SJSA1 (cell line): ENCODE results near the gene SLC28A3. TPM values are rescaled to one million over a fixed set of nuclear protein-coding genes. Genes with fewer than 3 reads are reported as not detected.
"Not testable (repeated sequence)": the region's sequence is repeated elsewhere in the genome, so short reads cannot be mapped to it uniquely, and the experiment has no call there.

ENCODE experiments used
- DNase-seq, 2 experiments: peaks; one replicate each; pipeline ENCODE4 v3.0.0-alpha.2; 2015 to 2020; ENCODE audit warnings: low spot score in 2 of 2, low read depth in 1 of 2
- H3K27ac ChIP-seq: fragments of 250-450 bp; sonication (Bioruptor Pico); 2 replicates; pipeline ENCODE4 v1.5.1; 2020; ENCODE audit warnings: mild to moderate bottlenecking, moderate library complexity
- H3K27me3 ChIP-seq: fragments of 250-450 bp; sonication (Bioruptor Pico); replicated peaks from 2 replicates; pipeline ENCODE4 v1.5.1; 2020; ENCODE audit warnings: mild to moderate bottlenecking, moderate library complexity
- H3K36me3 ChIP-seq: fragments of 250-450 bp; sonication (Bioruptor Pico); 2 replicates; pipeline ENCODE4 v1.5.1; 2020; ENCODE audit warnings: mild to moderate bottlenecking
- H3K4me1 ChIP-seq: fragments of 250-450 bp; sonication (Bioruptor Pico); replicated peaks from 2 replicates; pipeline ENCODE4 v1.6.1; 2021; ENCODE audit warnings: mild to moderate bottlenecking
- H3K4me3 ChIP-seq: fragments of 250-450 bp; sonication (Bioruptor Pico); 2 replicates; pipeline ENCODE4 v1.5.1; 2020; ENCODE audit warnings: mild to moderate bottlenecking
- H3K9me3 ChIP-seq: fragments of 250-450 bp; sonication (Bioruptor Pico); replicated peaks from 2 replicates; pipeline ENCODE4 v1.5.1; 2020; ENCODE audit warnings: mild to moderate bottlenecking
- total RNA-seq: library from RNA; depleted of rRNA; stranded (reverse); fragments of >200 nt; shearing (Covaris generic); gene quantifications from 2 replicates; pipeline ENCODE4 v1.2.3, GENCODE V29; 2014; rRNA removed

Gene SLC28A3
- total RNA-seq: 0.11 and 0.13 TPM in 2 replicates

- no peaks in the 10 kb centered on the region for H3K36me3 ChIP-seq
- H3K4me3 ChIP-seq: no peak within 1 kb of the TSS
- H3K9me3 ChIP-seq: no peaks in the 10 kb centered on the region
- no peak for DNase-seq
- peaks cover 14% of the 10 kb centered on the region for H3K4me1 ChIP-seq
- no peak within 1 kb of the TSS for H3K27ac ChIP-seq
- H3K27me3 ChIP-seq: no peaks in the 10 kb centered on the region
Observed at GRCh38 chr9:84340535-84340934, at the start of gene SLC28A3. TSS of gene SLC28A3 (minus strand) at chr9:84340758. CDS start at chr9:84340633, 125 bp downstream.

GRCh38 chr9:84390254-84390653, 49.7 kb upstream of the SLC28A3 start:
- H3K27me3 ChIP-seq, H3K27ac ChIP-seq, DNase-seq, H3K9me3 ChIP-seq, H3K4me1 ChIP-seq, H3K4me3 ChIP-seq, H3K36me3 ChIP-seq: not testable (repeated sequence)

GRCh38 chr9:84387821-84388220, 47.3 kb upstream of the SLC28A3 start:
- Histone ChIP-seq H3K9me3 (no peaks in the 10 kb centered on the region), H3K4me1 (no peaks in the 10 kb centered on the region), H3K27ac (no peak overlapping the region), H3K27me3 (no peaks in the 10 kb centered on the region), H3K36me3 (no peaks in the 10 kb centered on the region), H3K4me3 (no peak overlapping the region)
- no peak for DNase-seq

GRCh38 chr9:84386753-84387152, 46.2 kb upstream of the SLC28A3 start:
- H3K4me1 ChIP-seq: no peaks in the 10 kb centered on the region
- H3K9me3 ChIP-seq: no peaks in the 10 kb centered on the region
- H3K27me3 ChIP-seq: no peaks in the 10 kb centered on the region
- DNase-seq: no peak
- H3K27ac ChIP-seq: no peak overlapping the region
- H3K4me3 ChIP-seq: no peak overlapping the region
- no peaks in the 10 kb centered on the region for H3K36me3 ChIP-seq

- H3K36me3 ChIP-seq: no peaks in the 10 kb centered on the region
- no peaks in the 10 kb centered on the region for H3K4me1 ChIP-seq
- H3K9me3 ChIP-seq: no peaks in the 10 kb centered on the region
- H3K27me3 ChIP-seq: no peaks in the 10 kb centered on the region
- no peak overlapping the region for H3K4me3 ChIP-seq
- no peak for DNase-seq
- no peak overlapping the region for H3K27ac ChIP-seq
Observed at GRCh38 chr9:84385386-84386040, 45.0 kb upstream of the SLC28A3 start.

GRCh38 chr9:84384617-84385016, 44.1 kb upstream of the SLC28A3 start:
- Histone ChIP-seq H3K9me3 (no peaks in the 10 kb centered on the region), H3K27ac (no peak overlapping the region), H3K27me3 (no peaks in the 10 kb centered on the region), H3K36me3 (no peaks in the 10 kb centered on the region), H3K4me3 (no peak overlapping the region), H3K4me1 (no peaks in the 10 kb centered on the region)
- no peak for DNase-seq

- Histone ChIP-seq H3K27ac (no peak overlapping the region), H3K27me3 (no peaks in the 10 kb centered on the region)
- no peak for DNase-seq
Observed at GRCh38 chr9:84383178-84383577, 42.6 kb upstream of the SLC28A3 start.

GRCh38 chr9:84382720-84383119, 42.2 kb upstream of the SLC28A3 start:
- Histone ChIP-seq H3K4me1 (no peaks in the 10 kb centered on the region), H3K27me3 (no peaks in the 10 kb centered on the region), H3K27ac (no peak overlapping the region), H3K9me3 (no peaks in the 10 kb centered on the region), H3K4me3 (no peak overlapping the region), H3K36me3 (no peaks in the 10 kb centered on the region)
- no peak for DNase-seq

More at GRCh38 chr9:84383178-84383577, 42.6 kb upstream of the SLC28A3 start:
- H3K36me3 ChIP-seq: no peaks in the 10 kb centered on the region
- no peaks in the 10 kb centered on the region for H3K4me1 ChIP-seq
- H3K4me3 ChIP-seq: no peak overlapping the region
- no peaks in the 10 kb centered on the region for H3K9me3 ChIP-seq

- Histone ChIP-seq H3K4me1 (no peaks in the 10 kb centered on the region), H3K9me3 (no peaks in the 10 kb centered on the region), H3K27me3 (no peaks in the 10 kb centered on the region; the same call in 1 of the 2 replicates), H3K36me3 (no peaks in the 10 kb centered on the region), H3K27ac (no peak overlapping the region), H3K4me3 (no peak overlapping the region)
- DNase-seq: no peak
Observed at GRCh38 chr9:84381508-84381907, 41.0 kb upstream of the SLC28A3 start.

- Histone ChIP-seq H3K36me3 (no peaks in the 10 kb centered on the region), H3K4me3 (no peak overlapping the region)
Observed at GRCh38 chr9:84379740-84380139, 39.2 kb upstream of the SLC28A3 start.

GRCh38 chr9:84375954-84376353, 35.4 kb upstream of the SLC28A3 start:
- no peak for DNase-seq

More at GRCh38 chr9:84379740-84380139, 39.2 kb upstream of the SLC28A3 start:
- Histone ChIP-seq H3K4me1 (no peaks in the 10 kb centered on the region), H3K27me3 (no peaks in the 10 kb centered on the region; the same call in 1 of the 2 replicates), H3K9me3 (no peaks in the 10 kb centered on the region), H3K27ac (no peak overlapping the region)
- no peak for DNase-seq

GRCh38 chr9:84374516-84374915, 34.0 kb upstream of the SLC28A3 start:
- H3K36me3 ChIP-seq: no peaks in the 10 kb centered on the region
- H3K4me3 ChIP-seq: no peak overlapping the region
- H3K27ac ChIP-seq: no peak overlapping the region
- DNase-seq: no peak
- H3K4me1 ChIP-seq: no peaks in the 10 kb centered on the region
- H3K9me3 ChIP-seq: no peaks in the 10 kb centered on the region
- no peaks in the 10 kb centered on the region; the same call in 1 of the 2 replicates for H3K27me3 ChIP-seq

More at GRCh38 chr9:84375954-84376353, 35.4 kb upstream of the SLC28A3 start:
- H3K9me3 ChIP-seq: no peaks in the 10 kb centered on the region
- H3K4me1 ChIP-seq: no peaks in the 10 kb centered on the region
- no peaks in the 10 kb centered on the region; the same call in 1 of the 2 replicates for H3K27me3 ChIP-seq
- no peaks in the 10 kb centered on the region for H3K36me3 ChIP-seq
- no peak overlapping the region for H3K27ac ChIP-seq
- no peak overlapping the region for H3K4me3 ChIP-seq

- no peaks in the 10 kb centered on the region; the same call in 1 of the 2 replicates for H3K27me3 ChIP-seq
- no peak overlapping the region for H3K4me3 ChIP-seq
- H3K36me3 ChIP-seq: no peaks in the 10 kb centered on the region
- no peaks in the 10 kb centered on the region for H3K9me3 ChIP-seq
- no peaks in the 10 kb centered on the region for H3K4me1 ChIP-seq
- no peak for DNase-seq
- no peak overlapping the region for H3K27ac ChIP-seq
Observed at GRCh38 chr9:84374013-84374412, 33.5 kb upstream of the SLC28A3 start.

- Histone ChIP-seq H3K9me3 (no peaks in the 10 kb centered on the region), H3K27me3 (no peaks in the 10 kb centered on the region; the same call in 1 of the 2 replicates), H3K4me3 (no peak overlapping the region), H3K4me1 (no peaks in the 10 kb centered on the region), H3K36me3 (no peaks in the 10 kb centered on the region), H3K27ac (no peak overlapping the region)
- no peak for DNase-seq
Observed at GRCh38 chr9:84371737-84372136, 31.2 kb upstream of the SLC28A3 start.
